Endothelial cell of umbilical vein (primary cell): ENCODE measurements around the gene FAM114A2. TPM values are rescaled to one million over a fixed set of nuclear protein-coding genes. Genes with fewer than 3 reads are reported as not detected.

Source experiments
- BruUV-seq: library from RNA; stranded (reverse); fragments of 400-500 nt; replicated peaks from 2 replicates; lab custom pipeline; 2021; lab: Mats Ljungman, UMichigan
- CTCF ChIA-PET: fragments of 300-600, 350-600 bp; sonication (Branson Sonifier 250); formaldehyde crosslinking; loops from one replicate; lab custom pipeline; 2021; ENCODE audit warnings: antibody characterized with exemption, inconsistent platforms; lab: Charles Lee
- POLR2A ChIA-PET: fragments of 300-600, 350-600 bp; sonication (Branson Sonifier 250); formaldehyde crosslinking; loops from one replicate; lab custom pipeline; 2021; ENCODE audit warnings: antibody characterized with exemption, inconsistent platforms; lab: Charles Lee
- DNase-seq: peaks from one replicate; pipeline ENCODE4 v3.0.0-alpha.2; 2011; ENCODE audit warnings: low read depth, low spot score
- FAIRE-seq: peaks from 2 replicates; lab custom pipeline; 2011; peaks lifted over from hg19 to GRCh38; lab: Jason Lieb, UNC
- H2AFZ ChIP-seq: 2 replicates; pipeline ENCODE4 v1.6.0; 2012; ENCODE audit warnings: low read depth, low read length, control low read depth, inconsistent platforms
- H3K27ac ChIP-seq: 2 replicates; pipeline ENCODE4 v1.5.1; 2011; ENCODE audit warnings: low read depth, mild to moderate bottlenecking, control low read depth, low read length, moderate library complexity; ENCODE audit not compliant: insufficient read depth
- H3K27me3 ChIP-seq, 2 experiments: 2 replicates each; pipeline versions ENCODE4 v1.6.0 to v1.6.1; 2011; ENCODE audit warnings: low read length in 2 of 2, mixed read lengths in 1 of 2; ENCODE audit not compliant: control insufficient read depth in 2 of 2, insufficient read depth in 2 of 2
- H3K36me3 ChIP-seq, 2 experiments: 2 replicates in 1 of 2; 3 replicates in 1 of 2; pipeline ENCODE4 v1.5.1; 2011; ENCODE audit warnings: low read length in 2 of 2, mild to moderate bottlenecking in 1 of 2, moderate library complexity in 1 of 2; ENCODE audit not compliant: control insufficient read depth in 2 of 2, insufficient read depth in 2 of 2; ENCODE audit errors: extremely low read depth in 1 of 2
- H3K4me1 ChIP-seq: 3 replicates; pipeline ENCODE4 v1.5.1; 2011; ENCODE audit warnings: mild to moderate bottlenecking, low read length; ENCODE audit not compliant: control insufficient read depth, insufficient read depth; ENCODE audit errors: extremely low read depth
- H3K4me2 ChIP-seq: 2 replicates; pipeline ENCODE4 v1.6.1; 2011; ENCODE audit warnings: low read length, control low read depth, mixed read lengths; ENCODE audit not compliant: insufficient read depth
- H3K4me3 ChIP-seq, 3 experiments: fragments of 200-600 bp in 1 of 3; sonication (generic), shearing (Covaris generic) in 1 of 3; replicated peaks in 1 of 3; 2 replicates each; pipeline ENCODE4 v1.5.1; 2011 to 2016; ENCODE audit warnings: control low read depth in 3 of 3, low read length in 3 of 3, mild to moderate bottlenecking in 2 of 3, inconsistent platforms in 1 of 3, low read depth in 1 of 3, moderate library complexity in 1 of 3; ENCODE audit not compliant: insufficient read depth in 1 of 3
- H3K79me2 ChIP-seq: 2 replicates; pipeline ENCODE4 v1.6.0; 2012; ENCODE audit warnings: low read length, inconsistent platforms; ENCODE audit not compliant: control insufficient read depth, insufficient read depth
- H3K9ac ChIP-seq: replicated peaks from 2 replicates; pipeline ENCODE3; 2011; ENCODE audit warnings: low read length, control low read depth; ENCODE audit not compliant: insufficient read depth; ENCODE audit errors: extremely low read depth
- H3K9me1 ChIP-seq: replicated peaks from 3 replicates; pipeline ENCODE4 v1.6.0; 2011; ENCODE audit warnings: mild to moderate bottlenecking, low read length; ENCODE audit not compliant: control insufficient read depth, insufficient read depth; ENCODE audit errors: extremely low read depth
- H3K9me3 ChIP-seq: replicated peaks from 2 replicates; pipeline ENCODE4 v1.5.1; 2012; ENCODE audit warnings: low read length, inconsistent platforms; ENCODE audit not compliant: control insufficient read depth, insufficient read depth
- H4K20me1 ChIP-seq: replicated peaks from 2 replicates; pipeline ENCODE3; 2011; ENCODE audit warnings: mild to moderate bottlenecking, low read length; ENCODE audit not compliant: control insufficient read depth, insufficient read depth; ENCODE audit errors: extremely low read depth
- CTCF ChIP-seq, 2 donors: IDR thresholded peaks; 1 replicate in 1 of 2; 2 replicates in 1 of 2; pipeline ENCODE4 v1.5.1; 2011; ENCODE audit warnings: low read length in 2 of 2, mild to moderate bottlenecking in 2 of 2, moderate library complexity in 2 of 2, control low read depth in 1 of 2, inconsistent platforms in 1 of 2, low read depth in 1 of 2; ENCODE audit not compliant: insufficient read depth in 1 of 2; ENCODE audit errors: extremely low read depth in 1 of 2
- FOS ChIP-seq: IDR thresholded peaks from 2 replicates; pipeline ENCODE4 v1.6.1; 2011; ENCODE audit warnings: mild to moderate bottlenecking, low read length, moderate library complexity, borderline replicate concordance; ENCODE audit not compliant: insufficient read depth
- GATA2 ChIP-seq: IDR thresholded peaks from 2 replicates; pipeline ENCODE4 v1.7.0; 2011; ENCODE audit warnings: low read depth, mild to moderate bottlenecking, moderate library complexity, mixed read lengths, low read length; ENCODE audit not compliant: insufficient read length, insufficient read depth
- POLR2A ChIP-seq: IDR thresholded peaks from 2 replicates; pipeline ENCODE4 v1.6.1; 2012; ENCODE audit warnings: low read depth, mild to moderate bottlenecking, control low read depth, low read length
- dilution Hi-C: fragments of 300-500 bp; cut with MboI; formaldehyde crosslinking; loops from one replicate; pipeline ENCODE4 v1.15.0; 2019; ENCODE audit warnings: low sequenced_read_pairs; ENCODE audit not compliant: extremely low pct_ligation_motif_present
- intact Hi-C: fragments of 100-400 bp; cut with micrococcal nuclease; formaldehyde crosslinking; loops from one replicate; pipeline ENCODE4 v1.10.0; 2022
- polyA plus RNA-seq, 4 experiments: library from polyadenylated mRNA; depleted of rRNA in 3 of 4; stranded (reverse) in 3 of 4; unstranded in 1 of 4; fragments of >200 nt; gene quantifications; 2 replicates each; pipeline versions ENCODE4 v1.2.1 to v1.2.3, GENCODE V29; 2011 to 2012; ENCODE audit warnings: missing spikeins in 1 of 4
- total RNA-seq: library from RNA; stranded (reverse); gene quantifications from 2 replicates; pipeline ENCODE4 v1.2.3, GENCODE V29; 2021
- TF ChIP-seq, protein P1 (sequence below): IDR thresholded peaks from 2 replicates; pipeline ENCODE4 v1.6.1; 2011; ENCODE audit not compliant: insufficient read depth, insufficient read length

FAM114A2 gene
- total and polyA plus RNA-seq, 2 donors (not counting 3 experiments of a cell fraction or from before 2014, with no cell fraction given): 9.6 to 31.3 TPM

GRCh38 chr5:154005648-154006047 is 33.1 kb downstream of the FAM114A2 start:
- H3K27ac ChIP-seq: no peak overlapping the region
- POLR2A ChIA-PET: no interaction called here
- no peak for FAIRE-seq
- peaks cover 0 to 5% of the 10 kb centered on the region in 2 experiments for H3K36me3 ChIP-seq
- no peaks in the 10 kb centered on the region for H3K9me3 ChIP-seq
- intact Hi-C loops: no loop called here
- no peak overlapping the region for H3K9ac ChIP-seq
- H4K20me1 ChIP-seq: no peaks in the 10 kb centered on the region
- no peaks in the 10 kb centered on the region for H3K9me1 ChIP-seq
- H3K4me2 ChIP-seq: no peak overlapping the region
- CTCF ChIA-PET: interaction anchor here (1.5 kb wide), 1 partner anchor 9 kb away, joined by 7 read pairs; no protein-coding TSS in a partner anchor
- dilution Hi-C loops: no loop called here
- no peak overlapping the region for H2AFZ ChIP-seq
- H3K4me1 ChIP-seq: peaks cover 13% of the 10 kb centered on the region
- H3K79me2 ChIP-seq: no peaks in the 10 kb centered on the region
- no peaks in the 10 kb centered on the region for H3K27me3 ChIP-seq
- TF ChIP-seq, protein P1, sequence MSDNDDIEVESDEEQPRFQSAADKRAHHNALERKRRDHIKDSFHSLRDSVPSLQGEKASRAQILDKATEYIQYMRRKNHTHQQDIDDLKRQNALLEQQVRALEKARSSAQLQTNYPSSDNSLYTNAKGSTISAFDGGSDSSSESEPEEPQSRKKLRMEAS: no peak
- TF ChIP-seq POLR2A (no peak), GATA2 (no peak), CTCF (IDR thresholded peaks at IDR 0.05; ENCODE audit: extremely low read depth in 1 of 2, insufficient read depth in 1 of 2, low read depth in 1 of 2, low read length in 2 of 2) (no peak), FOS (no peak)
- H3K4me3 ChIP-seq: no peak overlapping the region
- no TSS peak for BruUV-seq
- no peak for DNase-seq
